ENCODE results near the gene TBL2. TPM values are rescaled to one million over a fixed set of nuclear protein-coding genes. Genes with fewer than 3 reads are reported as not detected.

TBL2 gene
- total RNA-seq, 1 experiment from 2014 or later = 60.1 TPM

DNA sequence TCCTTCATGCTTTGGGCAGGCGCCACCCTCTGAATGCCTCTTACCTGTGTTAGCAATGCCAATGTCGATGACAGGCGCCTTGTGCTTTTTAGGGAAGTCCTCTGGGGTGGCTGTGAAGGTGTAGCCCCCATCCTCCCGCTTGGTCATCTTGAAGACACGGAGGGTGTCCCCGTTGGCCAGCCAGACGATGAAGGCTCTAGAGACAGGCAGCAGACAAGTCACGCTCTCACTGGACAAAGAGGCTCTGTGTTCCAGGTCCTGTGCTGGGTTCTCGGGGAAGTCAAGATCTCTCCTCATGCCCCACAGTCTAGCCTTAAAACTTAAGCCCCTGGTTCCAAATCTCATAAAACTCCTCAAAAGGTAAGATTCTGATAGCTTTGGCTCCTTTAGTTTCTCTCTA, 5.1 kb downstream of the TBL2 start:
- in situ Hi-C loops (cut with HindIII; ENCODE audit: low pct_unique_long_range_greater_than_20kb, low sequenced_read_pairs) (no loop called here), intact Hi-C loops (cut with micrococcal nuclease; ENCODE audit: unreplicated experiment) (no loop called here)
- Histone ChIP-seq H3K27ac (ENCODE audit: low read length) (no peak overlapping the region), H3K36me3 (ENCODE audit: control insufficient read depth, insufficient read depth, low read length) (no peaks in the 10 kb centered on the region; the same call in none of the 2 replicates), H3K27me3 (ENCODE audit: control insufficient read depth, insufficient read depth, low read length) (no peaks in the 10 kb centered on the region), H3K4me3 (ENCODE audit: low read depth in 2 of 2, low read length in 2 of 2) (no peak overlapping the region), H3K9me3 (ENCODE audit: control insufficient read depth, insufficient read depth, low read depth, low read length) (no peaks in the 10 kb centered on the region), H3K4me1 (ENCODE audit: control insufficient read depth, insufficient read depth, low read length) (peaks cover 12% of the 10 kb centered on the region)
- DNase-seq (ENCODE audit: low read depth, low spot score) (no peak), ATAC-seq (no peak)
- no TSS peak for BruUV-seq (replicated peaks)
- CTCF ChIA-PET = no interaction called here
- POLR2A ChIA-PET = no interaction called here
- TF ChIP-seq TCF7L2 (IDR thresholded peaks at IDR 0.05; ENCODE audit: low read depth, low read length) = no peak
- TF ChIP-seq, protein P1, sequence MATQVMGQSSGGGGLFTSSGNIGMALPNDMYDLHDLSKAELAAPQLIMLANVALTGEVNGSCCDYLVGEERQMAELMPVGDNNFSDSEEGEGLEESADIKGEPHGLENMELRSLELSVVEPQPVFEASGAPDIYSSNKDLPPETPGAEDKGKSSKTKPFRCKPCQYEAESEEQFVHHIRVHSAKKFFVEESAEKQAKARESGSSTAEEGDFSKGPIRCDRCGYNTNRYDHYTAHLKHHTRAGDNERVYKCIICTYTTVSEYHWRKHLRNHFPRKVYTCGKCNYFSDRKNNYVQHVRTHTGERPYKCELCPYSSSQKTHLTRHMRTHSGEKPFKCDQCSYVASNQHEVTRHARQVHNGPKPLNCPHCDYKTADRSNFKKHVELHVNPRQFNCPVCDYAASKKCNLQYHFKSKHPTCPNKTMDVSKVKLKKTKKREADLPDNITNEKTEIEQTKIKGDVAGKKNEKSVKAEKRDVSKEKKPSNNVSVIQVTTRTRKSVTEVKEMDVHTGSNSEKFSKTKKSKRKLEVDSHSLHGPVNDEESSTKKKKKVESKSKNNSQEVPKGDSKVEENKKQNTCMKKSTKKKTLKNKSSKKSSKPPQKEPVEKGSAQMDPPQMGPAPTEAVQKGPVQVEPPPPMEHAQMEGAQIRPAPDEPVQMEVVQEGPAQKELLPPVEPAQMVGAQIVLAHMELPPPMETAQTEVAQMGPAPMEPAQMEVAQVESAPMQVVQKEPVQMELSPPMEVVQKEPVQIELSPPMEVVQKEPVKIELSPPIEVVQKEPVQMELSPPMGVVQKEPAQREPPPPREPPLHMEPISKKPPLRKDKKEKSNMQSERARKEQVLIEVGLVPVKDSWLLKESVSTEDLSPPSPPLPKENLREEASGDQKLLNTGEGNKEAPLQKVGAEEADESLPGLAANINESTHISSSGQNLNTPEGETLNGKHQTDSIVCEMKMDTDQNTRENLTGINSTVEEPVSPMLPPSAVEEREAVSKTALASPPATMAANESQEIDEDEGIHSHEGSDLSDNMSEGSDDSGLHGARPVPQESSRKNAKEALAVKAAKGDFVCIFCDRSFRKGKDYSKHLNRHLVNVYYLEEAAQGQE (IDR thresholded peaks at IDR 0.05; ENCODE audit: insufficient read depth in 1 of 2, low read depth in 2 of 2, low read length in 1 of 2) = no peak

DNA sequence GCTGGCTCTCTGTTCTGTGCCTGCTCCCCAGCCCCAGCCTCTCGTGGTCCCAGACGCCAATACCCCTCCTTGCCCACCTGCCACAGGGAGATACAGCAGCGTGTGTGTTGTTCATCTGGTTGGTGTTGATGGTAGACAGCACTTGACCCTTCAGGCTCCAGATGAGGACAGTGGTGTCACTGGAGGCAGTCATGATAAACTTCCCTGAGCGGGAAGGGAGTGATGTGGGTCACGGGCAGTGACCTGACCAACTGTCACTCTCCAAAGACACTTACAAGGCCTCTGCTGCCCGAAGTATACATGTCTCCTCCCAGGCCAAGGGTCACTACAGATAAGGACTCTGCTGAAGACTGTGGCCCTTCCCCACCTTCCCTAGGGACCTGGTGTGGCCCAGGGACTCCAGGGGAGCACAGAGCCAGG, 5.6 kb downstream of the TBL2 start:
- in situ Hi-C loops (cut with HindIII; ENCODE audit: low pct_unique_long_range_greater_than_20kb, low sequenced_read_pairs) = no loop called here

More for the DNA sequence above, 5.6 kb downstream of the TBL2 start:
- ChIA-PET POLR2A (no interaction called here), CTCF (no interaction called here)
- no peaks in the 10 kb centered on the region for H3K27me3 ChIP-seq (ENCODE audit: control insufficient read depth, insufficient read depth, low read length)
- H3K9me3 ChIP-seq (ENCODE audit: control insufficient read depth, insufficient read depth, low read depth, low read length) = no peaks in the 10 kb centered on the region
- BruUV-seq (replicated peaks) = no TSS peak
- no peak overlapping the region for H3K4me3 ChIP-seq (ENCODE audit: low read depth in 2 of 2, low read length in 2 of 2)
- H3K27ac ChIP-seq (ENCODE audit: low read length) = no peak overlapping the region
- ATAC-seq (no peak), DNase-seq (ENCODE audit: low read depth, low spot score) (no peak)
- intact Hi-C loops (cut with micrococcal nuclease; ENCODE audit: unreplicated experiment) = no loop called here
- peaks cover 12% of the 10 kb centered on the region for H3K4me1 ChIP-seq (ENCODE audit: control insufficient read depth, insufficient read depth, low read length)
- no peak for TF ChIP-seq SIN3A (IDR thresholded peaks at IDR 0.05; ENCODE audit: borderline replicate concordance, insufficient read depth, low read depth, low read length)
- no peak for TF ChIP-seq POLR2AphosphoS5 (IDR thresholded peaks at IDR 0.05; ENCODE audit: low read depth, low read length)
- TF ChIP-seq, protein P2, sequence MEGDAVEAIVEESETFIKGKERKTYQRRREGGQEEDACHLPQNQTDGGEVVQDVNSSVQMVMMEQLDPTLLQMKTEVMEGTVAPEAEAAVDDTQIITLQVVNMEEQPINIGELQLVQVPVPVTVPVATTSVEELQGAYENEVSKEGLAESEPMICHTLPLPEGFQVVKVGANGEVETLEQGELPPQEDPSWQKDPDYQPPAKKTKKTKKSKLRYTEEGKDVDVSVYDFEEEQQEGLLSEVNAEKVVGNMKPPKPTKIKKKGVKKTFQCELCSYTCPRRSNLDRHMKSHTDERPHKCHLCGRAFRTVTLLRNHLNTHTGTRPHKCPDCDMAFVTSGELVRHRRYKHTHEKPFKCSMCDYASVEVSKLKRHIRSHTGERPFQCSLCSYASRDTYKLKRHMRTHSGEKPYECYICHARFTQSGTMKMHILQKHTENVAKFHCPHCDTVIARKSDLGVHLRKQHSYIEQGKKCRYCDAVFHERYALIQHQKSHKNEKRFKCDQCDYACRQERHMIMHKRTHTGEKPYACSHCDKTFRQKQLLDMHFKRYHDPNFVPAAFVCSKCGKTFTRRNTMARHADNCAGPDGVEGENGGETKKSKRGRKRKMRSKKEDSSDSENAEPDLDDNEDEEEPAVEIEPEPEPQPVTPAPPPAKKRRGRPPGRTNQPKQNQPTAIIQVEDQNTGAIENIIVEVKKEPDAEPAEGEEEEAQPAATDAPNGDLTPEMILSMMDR (IDR thresholded peaks at IDR 0.05) = no peak
- TF ChIP-seq, protein P1 (IDR thresholded peaks at IDR 0.05; ENCODE audit: insufficient read depth in 1 of 2, low read depth in 2 of 2, low read length in 1 of 2) = no peak
- no peaks in the 10 kb centered on the region; the same call in none of the 2 replicates for H3K36me3 ChIP-seq (ENCODE audit: control insufficient read depth, insufficient read depth, low read length)
